HG03045 (cell line): ENCODE measurements around the gene STK35.

ENCODE experiments used
- ATAC-seq: cut with Tn5 transposase; IDR thresholded peaks from one replicate; pipeline ENCODE4 v1.9.1; 2021; ENCODE audit warnings: mild to moderate bottlenecking, moderate library complexity; ENCODE audit not compliant: unreplicated experiment

The STK35 gene

DNA sequence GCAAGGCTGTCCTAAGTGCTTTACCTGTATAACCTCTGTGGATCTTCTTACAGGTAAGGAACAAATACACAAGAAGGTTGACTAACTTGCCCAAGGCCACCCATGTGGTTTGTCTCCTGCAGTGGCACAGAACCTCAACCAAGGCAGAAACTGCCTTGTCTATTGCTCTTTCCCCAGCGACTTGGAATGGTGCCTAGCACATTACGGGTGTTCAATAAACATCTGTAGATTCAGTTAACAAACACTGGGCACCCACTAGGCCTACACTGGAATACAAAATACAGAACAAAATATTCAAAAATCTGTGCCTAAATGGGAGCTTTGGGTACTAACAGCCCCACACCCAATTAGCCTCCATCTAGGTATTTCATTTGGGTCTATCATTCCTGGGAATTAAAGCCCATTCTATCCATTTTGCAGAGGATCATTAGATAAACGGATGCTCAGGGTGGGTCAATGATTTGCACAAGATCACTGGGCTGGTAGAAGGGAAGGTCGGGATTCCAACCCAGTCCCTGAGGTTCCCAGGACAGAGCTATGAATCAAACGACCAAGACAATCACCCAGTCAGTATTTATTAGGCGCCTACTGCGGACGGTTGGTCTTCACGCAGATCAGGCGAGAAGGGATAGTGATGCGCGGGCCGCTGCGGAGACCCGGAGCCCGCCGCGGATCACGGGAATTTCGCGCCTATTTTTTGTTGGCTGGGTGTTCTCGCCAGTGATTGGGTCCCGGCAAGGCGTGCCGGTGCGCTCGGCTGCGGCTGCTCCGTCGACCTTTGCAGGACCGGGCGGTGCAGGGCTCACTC, at the start of gene STK35:
STK35 (plus strand) TSS at position 771 of the 808 bp plus-strand sequence. CDS start 55 bp downstream, outside the sequence.
- ATAC-seq: peak; percentile 47

DNA sequence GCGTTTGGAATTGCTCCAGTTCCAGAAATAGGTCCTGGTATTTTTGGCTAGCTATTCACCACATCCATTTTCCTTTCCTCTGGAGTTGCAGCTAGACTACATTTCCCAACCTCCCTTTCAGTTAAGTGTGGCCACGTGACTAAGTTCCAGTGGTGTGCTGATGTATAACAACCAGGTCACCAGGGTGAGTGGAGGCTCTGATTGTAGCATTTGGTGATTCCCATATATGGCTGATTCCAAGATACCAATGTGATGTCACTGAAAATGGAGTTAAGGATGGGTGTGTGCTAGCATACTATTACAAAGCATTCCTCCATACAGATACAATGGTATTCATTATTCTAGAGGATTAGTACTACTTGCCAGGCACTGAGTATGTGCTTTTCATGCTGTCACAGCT, 49.7 kb upstream of the STK35 start:
- ATAC-seq: no peak

DNA sequence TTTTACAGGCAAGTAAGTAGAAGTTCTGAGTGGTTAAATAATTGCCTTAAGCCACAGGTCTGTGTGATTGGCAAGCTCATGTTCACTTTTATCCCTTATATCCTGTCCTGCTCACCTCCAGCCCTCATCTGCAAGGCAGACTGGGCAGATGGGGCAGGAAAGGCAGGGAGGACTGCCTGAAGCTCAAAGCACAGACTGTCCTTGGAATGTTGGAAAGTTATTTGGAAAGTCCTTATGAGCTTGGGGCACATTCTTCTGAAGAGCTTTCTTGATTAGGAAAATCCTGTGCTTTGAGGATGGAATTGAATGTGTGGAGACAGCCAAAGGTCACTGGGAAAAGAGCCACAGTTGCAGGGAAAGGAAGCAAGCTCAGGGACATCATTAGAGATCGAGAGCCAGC, 48.9 kb upstream of the STK35 start:
- ATAC-seq: no peak

DNA sequence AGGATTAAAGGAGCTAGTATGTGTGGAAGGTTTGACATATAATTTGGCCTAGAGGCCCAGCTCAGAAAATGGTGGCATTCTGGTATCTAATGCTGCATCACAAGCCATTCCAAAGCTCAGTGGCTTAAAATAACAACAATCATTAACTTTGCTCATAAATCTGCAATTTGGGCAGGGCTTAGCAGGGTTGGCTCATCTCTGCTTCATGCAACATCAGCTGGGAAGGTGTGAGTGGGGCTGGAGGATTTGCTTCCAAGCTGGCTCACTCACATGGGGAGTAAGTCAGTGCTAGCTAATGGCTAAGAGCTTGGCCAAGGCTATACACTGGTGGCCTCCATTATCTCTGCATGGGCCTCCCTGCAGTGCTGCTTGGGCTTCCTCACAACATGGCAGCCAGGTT, 48.0 kb upstream of the STK35 start:
- no peak for ATAC-seq

DNA sequence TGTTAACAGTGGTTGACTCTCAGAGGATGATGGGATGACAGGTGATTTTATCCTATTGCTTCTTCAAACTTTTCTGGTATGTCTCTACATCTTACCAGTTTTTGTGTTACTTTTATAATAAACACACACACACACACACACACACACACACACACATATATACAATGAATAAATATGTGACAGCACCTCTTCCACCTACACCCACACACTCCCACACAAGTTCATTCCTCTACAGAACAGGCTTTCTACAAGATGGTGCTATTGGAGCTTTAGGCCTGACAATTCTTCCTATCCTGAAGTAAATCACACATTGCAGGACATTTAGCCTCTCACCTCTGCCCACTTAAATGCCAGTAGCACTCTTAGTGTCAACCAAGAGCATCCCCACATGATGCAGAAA, 46.7 kb upstream of the STK35 start:
- ATAC-seq: no peak

DNA sequence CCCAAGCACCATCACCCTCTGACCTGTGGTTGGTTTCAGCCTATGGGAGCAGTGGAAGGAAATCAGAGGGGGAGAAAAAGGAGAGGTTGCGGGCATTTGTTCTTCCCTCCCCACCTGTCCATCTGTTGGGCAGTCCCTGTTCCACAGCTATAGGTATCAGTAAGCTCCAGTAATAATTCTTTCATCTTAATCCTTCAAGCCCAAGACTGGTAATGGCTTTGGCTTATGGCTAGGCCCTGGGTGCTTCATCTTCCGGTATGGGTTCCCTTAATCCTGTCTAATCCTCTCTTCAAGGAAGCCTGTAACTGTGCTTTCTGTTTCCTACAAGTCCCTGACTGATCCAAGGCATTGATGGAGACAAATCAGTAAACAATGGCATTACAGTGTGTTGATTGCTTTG, 42.2 kb upstream of the STK35 start:
- ATAC-seq: no peak

DNA sequence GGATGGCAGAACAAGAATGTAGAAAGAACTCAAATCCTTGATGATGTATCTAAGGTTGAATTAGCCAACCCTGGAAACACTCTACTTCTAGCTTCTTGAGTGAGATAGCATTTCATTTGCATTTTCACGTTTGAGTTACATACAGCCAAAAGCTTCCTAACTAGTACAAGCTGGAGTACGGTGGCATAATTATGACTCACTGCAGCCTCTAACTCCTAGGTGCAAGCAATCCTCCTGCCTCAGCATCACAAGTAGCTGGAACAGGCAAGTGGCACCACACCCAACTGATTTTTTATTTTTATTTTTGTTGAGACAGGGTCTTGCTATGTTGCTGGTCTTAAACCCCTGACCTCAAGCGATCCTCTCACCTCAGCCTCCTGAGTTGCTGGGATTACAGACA, 36.5 kb upstream of the STK35 start:
- ATAC-seq: no peak

DNA sequence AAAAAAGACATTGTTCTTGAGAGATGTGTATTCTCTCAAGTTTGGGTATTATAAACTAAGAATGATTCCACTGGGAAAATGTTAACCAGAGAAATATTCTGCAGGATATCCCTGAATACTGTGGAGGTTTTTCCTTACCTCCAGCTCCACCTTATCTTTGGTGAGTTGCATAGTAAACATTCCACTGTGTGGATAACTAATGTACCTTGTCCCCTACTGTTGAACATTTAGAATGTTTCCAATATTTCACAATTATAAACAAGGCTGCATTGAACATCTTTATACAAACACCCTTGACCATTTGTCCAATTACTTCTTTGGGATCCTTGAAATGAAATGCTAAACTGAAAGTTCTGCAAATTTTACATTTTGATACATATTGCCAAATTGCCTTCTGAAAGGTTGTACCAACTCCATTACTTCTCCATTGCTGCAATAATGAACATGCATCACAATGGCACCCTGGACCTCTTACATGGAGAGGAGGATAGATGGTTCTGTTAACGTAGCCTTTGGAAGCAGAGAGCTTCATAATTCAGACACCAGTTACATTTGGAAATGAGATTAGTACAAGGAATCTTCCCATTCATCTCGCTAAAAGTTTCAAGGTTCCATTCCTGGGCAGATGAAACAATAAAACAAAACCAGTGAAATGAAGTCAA, 35.0 kb upstream of the STK35 start:
- no peak for ATAC-seq

DNA sequence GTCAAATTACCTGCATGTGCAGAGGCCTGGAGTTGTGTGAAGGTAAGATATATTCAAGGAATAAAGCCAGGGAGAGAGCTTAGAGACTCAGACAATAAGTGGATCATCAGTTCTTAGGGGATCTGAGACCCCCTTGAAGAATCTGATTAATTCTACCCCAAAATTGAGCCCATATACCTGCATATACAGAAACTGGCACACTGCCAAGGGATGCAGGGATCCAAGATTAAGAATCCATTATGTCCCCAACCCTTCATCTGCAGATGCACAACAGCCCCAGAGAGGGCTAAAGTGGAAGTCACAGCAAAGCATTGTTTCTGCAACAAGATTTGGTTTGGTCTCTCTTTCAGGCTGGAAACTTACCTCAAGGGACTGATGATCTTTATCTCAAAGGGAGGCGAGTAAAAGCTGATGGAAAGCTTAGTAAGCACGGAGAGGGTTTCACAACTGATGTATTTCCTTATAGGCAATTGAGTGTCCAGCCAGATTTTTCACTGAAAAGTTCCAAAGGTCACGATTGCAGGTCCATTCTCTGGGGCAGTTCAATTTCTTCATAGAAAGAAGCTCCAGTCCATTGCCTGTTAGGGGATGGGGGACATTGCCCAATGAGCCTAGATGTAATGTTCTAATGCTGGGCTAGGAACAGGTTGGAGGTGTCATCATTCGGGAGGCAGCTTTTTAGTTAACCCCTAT, 20.9 kb upstream of the STK35 start:
- no peak for ATAC-seq

DNA sequence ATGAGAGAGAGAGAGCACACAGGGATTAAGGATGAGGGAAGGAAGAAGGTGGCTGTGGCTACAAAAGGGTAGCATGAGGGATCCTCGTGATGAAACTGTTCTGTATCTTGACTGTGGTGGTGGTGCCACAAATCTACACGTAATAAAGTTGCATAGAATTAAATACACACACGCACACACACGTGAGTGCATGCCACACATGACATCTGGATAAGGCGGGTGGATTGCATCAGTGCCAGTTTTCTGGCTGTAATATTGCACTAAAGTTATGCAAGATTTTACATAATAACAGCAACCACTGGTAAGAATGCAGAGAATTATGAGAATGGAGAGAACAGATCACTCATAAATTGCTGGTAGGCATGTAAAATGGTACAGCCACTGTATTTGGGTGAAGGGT, 16.9 kb upstream of the STK35 start:
- ATAC-seq: no peak

DNA sequence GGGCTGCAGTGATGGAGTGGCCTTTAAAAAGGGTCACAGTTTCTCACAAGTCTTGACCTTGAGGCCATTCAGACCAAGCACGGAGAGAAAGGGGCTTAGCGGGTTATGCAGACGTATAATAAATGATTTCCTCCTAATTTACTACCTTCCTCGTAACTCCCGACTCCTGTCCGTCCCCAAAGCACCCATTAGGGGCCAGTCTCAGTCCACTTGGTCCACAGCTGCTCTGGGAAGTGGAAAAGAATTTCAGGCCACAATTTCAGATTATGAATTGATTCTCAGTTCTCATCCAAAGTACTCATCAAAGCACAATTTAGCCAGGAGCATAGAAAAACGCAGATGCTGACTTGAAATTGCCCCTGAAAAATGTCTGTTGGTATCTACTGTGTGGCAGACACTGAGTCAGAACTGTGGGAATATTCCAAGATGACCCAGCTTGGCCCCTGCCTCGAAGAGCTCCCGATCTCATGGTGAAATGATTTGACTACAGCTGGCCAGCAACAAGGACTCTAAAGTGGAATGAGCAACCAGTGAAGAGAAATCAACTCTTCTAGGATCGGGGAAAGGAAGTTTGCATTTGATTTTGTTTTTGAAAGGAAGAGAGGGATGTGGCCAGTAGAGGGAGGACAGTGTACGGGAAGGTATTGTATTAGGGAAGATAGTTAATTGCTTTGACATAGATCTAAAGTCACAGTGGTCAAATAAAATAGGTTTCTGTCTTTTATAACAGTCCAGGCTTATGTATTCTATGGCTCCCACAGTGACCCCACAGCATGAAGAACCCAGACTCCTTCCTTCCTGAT, 15.2 kb upstream of the STK35 start:
- no peak for ATAC-seq

DNA sequence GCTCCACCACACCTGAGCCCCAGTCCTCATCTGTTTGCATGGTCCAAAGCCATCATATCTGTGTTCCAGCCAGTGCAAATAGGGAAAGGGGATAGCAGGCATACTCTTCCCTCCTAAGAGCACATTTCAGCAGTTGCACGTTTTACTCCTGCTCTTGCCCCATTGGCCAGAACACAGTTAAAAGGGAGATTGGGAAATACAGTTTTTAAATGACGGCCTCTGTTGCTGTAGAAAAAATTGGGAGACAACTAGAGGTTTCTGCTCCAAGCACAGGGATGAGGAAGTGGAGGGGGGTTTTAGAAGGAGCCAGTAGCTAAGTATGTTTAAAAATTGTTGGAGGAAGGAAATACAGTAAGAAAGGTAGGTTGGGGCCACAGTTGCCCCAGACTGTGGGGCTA, 14.6 kb upstream of the STK35 start:
- ATAC-seq: no peak

DNA sequence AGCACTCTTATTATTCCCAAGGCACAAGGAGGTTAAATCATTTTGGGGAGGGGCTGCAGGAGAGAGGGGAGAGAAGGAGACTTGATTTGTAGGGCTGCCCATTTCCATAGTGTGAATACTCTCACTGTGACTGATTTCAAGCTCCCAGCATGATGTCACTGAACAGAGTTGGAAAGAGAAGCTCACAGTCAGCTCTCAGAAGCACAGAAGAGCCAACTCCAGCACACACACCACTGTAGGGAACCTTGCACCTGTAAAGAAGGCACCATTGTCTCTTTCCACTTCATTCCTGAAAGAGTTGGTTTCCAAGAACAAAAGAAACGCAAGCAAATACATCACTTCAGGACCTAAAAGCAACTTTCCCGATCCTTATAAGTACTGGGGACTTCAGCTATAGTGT, 12.7 kb upstream of the STK35 start:
- no peak for ATAC-seq

DNA sequence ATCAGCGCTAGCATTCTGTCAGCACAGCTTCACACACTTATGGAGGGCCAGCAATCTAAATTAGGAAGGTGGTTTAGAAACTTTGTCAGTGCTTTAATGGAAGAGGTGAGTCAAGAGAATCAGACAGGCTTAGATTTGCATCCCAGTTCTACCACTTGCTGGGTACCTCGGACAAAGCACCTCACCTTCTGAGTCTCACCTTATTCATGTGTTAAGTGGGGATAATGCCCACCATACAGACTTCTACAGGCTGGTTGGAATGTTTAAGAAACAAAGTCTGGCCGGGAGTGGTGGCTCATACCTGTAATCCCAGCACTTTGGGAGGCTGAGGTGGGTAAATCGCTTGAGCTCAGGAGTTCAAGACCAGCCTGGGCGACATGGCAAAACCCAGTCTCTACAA, 12.2 kb upstream of the STK35 start:
- ATAC-seq: no peak

DNA sequence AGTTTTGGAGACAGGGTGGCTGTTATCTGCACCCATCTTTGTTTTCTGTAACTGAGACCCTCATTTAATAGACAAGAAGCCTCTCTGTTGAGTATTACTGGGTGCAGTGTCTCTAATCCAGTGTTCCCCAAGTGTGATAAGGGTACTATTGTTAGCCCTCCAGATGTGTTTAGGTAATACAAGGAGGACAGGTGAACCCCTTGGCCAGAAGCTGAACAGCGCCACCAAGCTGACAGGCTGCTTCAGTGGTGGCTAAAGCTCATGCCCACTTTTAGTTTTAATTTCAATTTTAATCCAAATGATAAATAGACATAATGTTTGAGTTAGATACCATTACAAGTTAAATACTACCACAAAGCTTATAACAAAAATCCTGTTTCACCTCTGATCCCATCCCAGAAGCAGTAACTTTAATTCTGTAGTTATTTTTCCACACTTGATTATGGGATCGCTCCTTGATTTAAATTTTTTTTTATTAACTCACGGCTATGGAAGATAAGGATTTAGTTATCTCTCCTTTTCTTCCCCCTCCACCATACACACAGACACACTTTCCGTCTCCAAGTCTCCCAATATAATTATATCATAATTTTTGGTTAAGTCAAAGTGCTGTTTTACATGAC, 8.4 kb upstream of the STK35 start:
- no peak for ATAC-seq

DNA sequence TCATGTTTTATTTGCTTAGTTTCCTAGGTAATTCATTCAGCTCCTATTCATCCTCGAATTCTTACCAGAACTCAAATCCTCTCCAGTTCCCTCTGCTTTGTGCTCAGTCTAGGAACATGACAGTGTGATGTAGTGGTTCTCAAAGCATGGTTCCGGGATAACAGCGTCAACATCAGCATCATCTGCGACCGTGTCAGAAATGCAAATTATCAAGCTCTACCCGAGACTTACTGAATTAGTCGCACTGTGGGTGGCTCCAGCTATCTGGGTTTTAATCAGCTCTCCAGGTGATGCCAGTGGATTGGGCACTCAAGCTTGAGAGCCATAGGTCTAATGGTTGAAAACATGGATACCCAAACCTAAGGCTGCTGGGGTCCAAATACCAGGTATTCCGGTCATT, 7.7 kb upstream of the STK35 start:
- ATAC-seq: no peak

DNA sequence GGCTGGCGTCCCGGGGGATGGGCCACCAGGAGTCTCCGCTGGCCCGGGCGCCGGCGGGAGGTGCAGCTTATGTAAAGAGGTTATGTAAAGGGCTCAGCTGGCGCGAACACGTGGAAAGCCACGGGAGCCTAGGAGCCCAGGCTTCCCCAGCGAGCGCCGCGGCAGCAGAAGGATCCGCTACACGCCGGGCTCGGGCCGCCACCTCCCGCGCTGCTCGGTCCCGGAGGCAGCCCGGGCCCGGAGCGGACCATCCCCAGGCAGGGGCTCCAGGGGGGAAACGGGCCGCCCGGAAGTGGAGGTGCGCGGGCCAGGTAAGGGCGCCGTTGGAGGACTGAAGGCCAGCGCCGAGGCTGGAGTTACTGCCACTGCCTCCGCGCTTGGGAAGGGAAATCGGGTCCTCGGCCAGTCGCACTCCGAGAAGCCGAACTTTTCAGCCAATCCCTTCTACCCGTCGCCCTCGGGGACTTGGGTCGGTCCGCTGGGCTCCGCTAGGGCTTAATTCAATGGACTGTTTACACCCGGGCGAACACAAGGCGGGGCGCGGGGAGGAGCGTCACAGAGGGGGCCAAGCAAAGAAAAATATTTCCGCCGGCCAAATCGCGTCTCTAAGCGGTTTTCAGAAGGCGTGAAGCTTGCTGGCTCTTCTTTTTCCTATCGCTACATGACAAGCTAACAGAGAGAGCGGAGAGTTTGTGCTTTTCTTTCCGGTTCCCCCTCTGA, 398 bp downstream of the STK35 start:
- ATAC-seq: peak; percentile 85

DNA sequence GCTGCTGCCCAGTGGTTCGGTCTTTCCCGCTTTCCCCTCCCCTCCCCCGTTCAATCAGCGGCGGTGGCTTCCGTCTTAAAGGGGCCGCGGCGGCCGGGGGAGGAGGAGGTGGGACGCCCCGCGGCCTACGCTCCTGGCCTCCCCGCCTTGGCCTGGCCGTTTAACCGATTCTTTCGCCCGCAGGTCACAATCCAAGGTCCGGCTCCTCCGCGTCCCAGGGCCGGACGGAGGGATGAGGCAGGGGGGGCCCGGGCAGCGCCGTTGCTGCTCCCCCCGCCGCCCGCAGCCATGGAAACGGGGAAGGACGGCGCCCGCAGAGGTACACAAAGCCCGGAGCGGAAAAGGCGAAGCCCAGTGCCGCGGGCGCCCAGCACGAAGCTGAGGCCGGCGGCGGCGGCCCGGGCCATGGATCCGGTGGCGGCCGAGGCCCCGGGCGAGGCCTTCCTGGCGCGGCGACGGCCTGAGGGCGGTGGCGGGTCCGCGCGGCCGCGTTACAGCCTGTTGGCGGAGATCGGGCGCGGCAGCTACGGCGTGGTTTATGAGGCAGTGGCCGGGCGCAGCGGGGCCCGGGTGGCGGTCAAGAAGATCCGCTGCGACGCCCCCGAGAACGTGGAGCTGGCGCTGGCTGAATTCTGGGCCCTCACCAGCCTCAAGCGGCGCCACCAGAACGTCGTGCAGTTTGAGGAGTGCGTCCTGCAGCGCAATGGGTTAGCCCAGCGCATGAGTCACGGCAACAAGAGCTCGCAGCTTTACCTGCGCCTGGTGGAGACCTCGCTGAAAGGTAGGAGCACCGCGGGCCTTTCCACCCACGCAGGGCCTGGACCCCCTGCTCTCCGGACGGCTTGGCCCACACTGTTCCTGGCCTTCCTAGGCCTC, 1.2 kb downstream of the STK35 start:
- peak; percentile 64 for ATAC-seq
